Panc1 (cell line): Measurements from ENCODE around the gene MDM2. TPM values are rescaled to one million over a fixed set of nuclear protein-coding genes. Genes with fewer than 3 reads are reported as not detected.

Experiments
- ATAC-seq: fragments of 200-7000 bp; cut with Tn5 transposase; 2 replicates; pipeline ENCODE4 v1.9.1; 2020; ENCODE audit warnings: mild to moderate bottlenecking, moderate library complexity
- BruUV-seq: library from RNA; stranded (reverse); fragments of 400-500 nt; replicated peaks from 2 replicates; lab custom pipeline; 2021; lab: Mats Ljungman, UMichigan
- CTCF ChIA-PET: fragments of 300-600 bp; sonication (Branson Sonifier 250); formaldehyde crosslinking; loops from one replicate; lab custom pipeline; 2022; ENCODE audit warnings: antibody characterized with exemption; lab: Charles Lee
- POLR2A ChIA-PET: fragments of 300-600 bp; sonication (Branson Sonifier 250); formaldehyde crosslinking; loops from one replicate; lab custom pipeline; 2022; ENCODE audit warnings: antibody characterized with exemption; lab: Charles Lee
- DNase-seq: peaks from one replicate; pipeline ENCODE4 v3.0.0-alpha.2; 2010; ENCODE audit warnings: low read depth, low spot score
- H3K27ac ChIP-seq: 2 replicates; pipeline ENCODE4 v1.5.1; 2011; ENCODE audit warnings: mild to moderate bottlenecking, low read length, inconsistent platforms
- H3K27me3 ChIP-seq: fragments of 200-500 bp; sonication (Bioruptor generic); 2 replicates; pipeline ENCODE4 v1.6.0; 2014; ENCODE audit warnings: low read length, inconsistent platforms; ENCODE audit not compliant: control insufficient read depth, insufficient read depth
- H3K36me3 ChIP-seq: fragments of 200-500 bp; sonication (Bioruptor generic); 2 replicates; pipeline ENCODE4 v1.5.1; 2014; ENCODE audit warnings: inconsistent platforms, mild to moderate bottlenecking, low read length, moderate library complexity; ENCODE audit not compliant: control insufficient read depth, insufficient read depth
- H3K4me1 ChIP-seq: 2 replicates; pipeline ENCODE4 v1.5.1; 2011; ENCODE audit warnings: inconsistent platforms, mild to moderate bottlenecking, low read length, moderate library complexity; ENCODE audit not compliant: control insufficient read depth, insufficient read depth
- H3K4me3 ChIP-seq, 2 experiments: 2 replicates each; pipeline ENCODE4 v1.5.1; 2011 to 2012; ENCODE audit warnings: low read depth in 2 of 2, low read length in 2 of 2, mild to moderate bottlenecking in 2 of 2, inconsistent platforms in 1 of 2, moderate library complexity in 1 of 2
- H3K9me3 ChIP-seq: fragments of 200-500 bp; sonication (Bioruptor generic); 2 replicates; pipeline ENCODE4 v1.5.1; 2014; ENCODE audit warnings: low read depth, mild to moderate bottlenecking, inconsistent platforms, low read length, moderate library complexity; ENCODE audit not compliant: control insufficient read depth, insufficient read depth
- CTCF ChIP-seq: fragments of 450-650 bp; IDR thresholded peaks from 2 replicates; pipeline ENCODE4 v1.5.1; 2017; ENCODE audit warnings: mild to moderate bottlenecking
- POLR2AphosphoS5 ChIP-seq: IDR thresholded peaks from 2 replicates; pipeline ENCODE4 v1.6.1; 2012; ENCODE audit warnings: mild to moderate bottlenecking, low read depth, low read length, moderate library complexity
- REST ChIP-seq, 2 experiments: IDR thresholded peaks; 2 replicates each; pipeline ENCODE4 v1.6.1; 2011 to 2012; ENCODE audit warnings: low read depth in 2 of 2, control low read depth in 1 of 2, low read length in 1 of 2, mild to moderate bottlenecking in 1 of 2, moderate library complexity in 1 of 2; ENCODE audit not compliant: insufficient read depth in 1 of 2
- SIN3A ChIP-seq: IDR thresholded peaks from 2 replicates; pipeline ENCODE4 v1.6.1; 2012; ENCODE audit warnings: low read depth, mild to moderate bottlenecking, low read length, moderate library complexity, borderline replicate concordance; ENCODE audit not compliant: insufficient read depth
- TCF7L2 ChIP-seq: IDR thresholded peaks from 2 replicates; pipeline ENCODE4 v1.6.1; 2011; ENCODE audit warnings: mild to moderate bottlenecking, low read depth, low read length, inconsistent platforms
- in situ Hi-C: cut with HindIII; loops from 2 replicates; pipeline ENCODE4 v1.10.0; 2016; ENCODE audit warnings: low sequenced_read_pairs, low pct_unique_long_range_greater_than_20kb
- intact Hi-C: fragments of 100-400 bp; cut with micrococcal nuclease; formaldehyde crosslinking; loops from one replicate; pipeline ENCODE4 v1.10.0; 2022; ENCODE audit not compliant: unreplicated experiment
- total RNA-seq: library from RNA; stranded (reverse); gene quantifications from one replicate; pipeline ENCODE4 v1.2.1, GENCODE V29; 2021; ENCODE audit not compliant: unreplicated experiment

Gene MDM2
- total RNA-seq, 1 experiment from 2014 or later = 101 TPM

- Histone ChIP-seq H3K9me3 (no peaks in the 10 kb centered on the region), H3K4me1 (no peaks in the 10 kb centered on the region), H3K27ac (no peak overlapping the region), H3K27me3 (no peaks in the 10 kb centered on the region), H3K4me3 (no peak overlapping the region), H3K36me3 (no peaks in the 10 kb centered on the region)
- ChIA-PET POLR2A (no interaction called here), CTCF (no interaction called here)
- no peak for ATAC-seq
- TF ChIP-seq REST (IDR thresholded peaks at IDR 0.05; ENCODE audit: insufficient read depth in 1 of 2, low read depth in 2 of 2, low read length in 1 of 2) = no peak
- no peak for TF ChIP-seq POLR2AphosphoS5
- TF ChIP-seq SIN3A = no peak
- TF ChIP-seq CTCF = no peak
- TF ChIP-seq TCF7L2 = no peak
- no TSS peak for BruUV-seq
- DNase-seq = no peak
- in situ Hi-C loops = no loop called here
- intact Hi-C loops = no loop called here
Measured at GRCh38 chr12:68878846-68879245, 70.9 kb downstream of the MDM2 start.

GRCh38 chr12:68880660-68881325, 72.8 kb downstream of the MDM2 start:
- ChIA-PET CTCF (interaction anchor here (0.5 kb wide), 1 partner anchor 252 kb away, joined by 4 read pairs; no protein-coding TSS in a partner anchor), POLR2A (no interaction called here)
- Histone ChIP-seq H3K27ac (no peak overlapping the region), H3K27me3 (no peaks in the 10 kb centered on the region), H3K4me1 (no peaks in the 10 kb centered on the region), H3K4me3 (no peak overlapping the region), H3K9me3 (no peaks in the 10 kb centered on the region), H3K36me3 (no peaks in the 10 kb centered on the region)
- ATAC-seq (no peak), DNase-seq (no peak)
- intact Hi-C loops (no loop called here), in situ Hi-C loops (no loop called here)
- BruUV-seq = no TSS peak
- TF ChIP-seq CTCF (no peak), TCF7L2 (no peak), REST (IDR thresholded peaks at IDR 0.05; ENCODE audit: insufficient read depth in 1 of 2, low read depth in 2 of 2, low read length in 1 of 2) (no peak), SIN3A (no peak)
